A673 (cell line): ENCODE measurements around the gene C3AR1. TPM values are rescaled to one million over a fixed set of nuclear protein-coding genes. Genes with fewer than 3 reads are reported as not detected.

ENCODE experiments used
- BruUV-seq: library from RNA; stranded (reverse); fragments of 400-500 nt; replicated peaks from 2 replicates; lab custom pipeline; 2021; lab: Mats Ljungman, UMichigan
- CTCF ChIA-PET: fragments of 300-600 bp; sonication (Branson Sonifier 250); formaldehyde crosslinking; loops from one replicate; lab custom pipeline; 2022; ENCODE audit warnings: antibody characterized with exemption; lab: Charles Lee
- POLR2A ChIA-PET: fragments of 300-600 bp; sonication (Branson Sonifier 250); formaldehyde crosslinking; loops from one replicate; lab custom pipeline; 2022; ENCODE audit warnings: antibody characterized with exemption; ENCODE audit not compliant: low non-redundant PET; lab: Charles Lee
- DNase-seq: peaks from one replicate; pipeline ENCODE4 v3.0.0-alpha.2; 2015; ENCODE audit warnings: low spot score
- H3K27ac ChIP-seq: fragments of 200-600 bp; sonication (generic); 2 replicates; pipeline ENCODE4 v1.5.1; 2016; ENCODE audit warnings: mixed run types, low read depth, mild to moderate bottlenecking, mixed read lengths, antibody characterized with exemption, low read length; ENCODE audit not compliant: poor library complexity, severe bottlenecking
- H3K27me3 ChIP-seq: fragments of 200-600 bp; sonication (generic); replicated peaks from 2 replicates; pipeline ENCODE4 v1.6.1; 2017; ENCODE audit warnings: mixed run types, low read depth, mild to moderate bottlenecking, mixed read lengths, antibody characterized with exemption, low read length; ENCODE audit not compliant: insufficient read depth, poor library complexity
- H3K36me3 ChIP-seq: fragments of 200-600 bp; sonication (generic); 2 replicates; pipeline ENCODE4 v1.6.1; 2016; ENCODE audit warnings: mixed run types, mild to moderate bottlenecking, mixed read lengths, antibody characterized with exemption, low read length; ENCODE audit not compliant: insufficient read depth, poor library complexity, severe bottlenecking
- H3K4me1 ChIP-seq: fragments of 200-600 bp; sonication (generic); 2 replicates; pipeline ENCODE4 v1.6.1; 2017; ENCODE audit warnings: mixed run types, mild to moderate bottlenecking, mixed read lengths, antibody characterized with exemption, low read length; ENCODE audit not compliant: insufficient read depth, poor library complexity, severe bottlenecking
- H3K4me3 ChIP-seq: fragments of 200-600 bp; sonication (generic); 2 replicates; pipeline ENCODE4 v1.5.1; 2016; ENCODE audit warnings: low read depth, mixed run types, mild to moderate bottlenecking, mixed read lengths, low read length; ENCODE audit not compliant: poor library complexity, severe bottlenecking
- H3K9me3 ChIP-seq: fragments of 200-600 bp; sonication (generic); 2 replicates; pipeline ENCODE4 v1.6.1; 2016; ENCODE audit warnings: mixed run types, low read depth, mild to moderate bottlenecking, mixed read lengths, antibody characterized with exemption, low read length; ENCODE audit not compliant: poor library complexity, severe bottlenecking
- CTCF ChIP-seq: fragments of 300-800, 200-600 bp; sonication (generic); conservative IDR thresholded peaks from 2 replicates; pipeline ENCODE4 v1.5.1; 2017; ENCODE audit warnings: low read depth, mild to moderate bottlenecking, antibody characterized with exemption, low read length, moderate library complexity, mixed read lengths
- EZH2 ChIP-seq: fragments of 200-600 bp; sonication (generic); IDR thresholded peaks from 2 replicates; pipeline ENCODE4 v1.6.1; 2017; ENCODE audit warnings: borderline replicate concordance, low read depth, mild to moderate bottlenecking, mixed read lengths, antibody characterized with exemption, low read length; ENCODE audit not compliant: poor library complexity, severe bottlenecking
- intact Hi-C: fragments of 100-400 bp; cut with micrococcal nuclease; formaldehyde crosslinking; loops from one replicate; pipeline ENCODE4 v1.10.0; 2022; ENCODE audit not compliant: unreplicated experiment
- total RNA-seq: library from RNA; stranded (reverse); gene quantifications from 2 replicates; pipeline ENCODE4 v1.2.3, GENCODE V29; 2021

C3AR1 gene
- total RNA-seq, 1 experiment from 2014 or later = 3.5 TPM

- no peaks in the 10 kb centered on the region for H3K27me3 ChIP-seq
- H3K27ac ChIP-seq = no peak overlapping the region
- CTCF ChIA-PET = no interaction called here
- TF ChIP-seq EZH2 = no peak
- no peak for TF ChIP-seq CTCF
- POLR2A ChIA-PET = no interaction called here
- no peaks in the 10 kb centered on the region for H3K9me3 ChIP-seq
- no peak for DNase-seq
- no peaks in the 10 kb centered on the region for H3K4me1 ChIP-seq
- peaks cover 43% of the 10 kb centered on the region for H3K36me3 ChIP-seq
- no TSS peak for BruUV-seq
- intact Hi-C loops = no loop called here
- H3K4me3 ChIP-seq = no peak overlapping the region
Observed at GRCh38 chr12:8050600-8051250, 15.4 kb downstream of the C3AR1 start.

GRCh38 chr12:8048906-8049305 is 17.3 kb downstream of the C3AR1 start:
- ChIA-PET CTCF (no interaction called here), POLR2A (no interaction called here)
- no TSS peak for BruUV-seq
- Histone ChIP-seq H3K9me3 (no peaks in the 10 kb centered on the region), H3K27me3 (no peaks in the 10 kb centered on the region), H3K27ac (no peak overlapping the region), H3K4me3 (no peak overlapping the region), H3K4me1 (no peaks in the 10 kb centered on the region), H3K36me3 (peaks cover 54% of the 10 kb centered on the region)
- TF ChIP-seq EZH2 = no peak
- no peak for TF ChIP-seq CTCF
- intact Hi-C loops = loop anchor here (10.0 kb wide), 2 partner anchors 186 to 346 kb away; no protein-coding TSS in a partner anchor
- no peak for DNase-seq

- H3K36me3 ChIP-seq = peaks cover 56% of the 10 kb centered on the region
- ChIA-PET POLR2A (no interaction called here), CTCF (interaction anchor here (0.5 to 0.9 kb wide), 2 partner anchors 30 to 189 kb away, joined by 3 read pairs; no protein-coding TSS in a partner anchor)
- TF ChIP-seq EZH2 (no peak), CTCF (no peak)
- H3K4me1 ChIP-seq = no peaks in the 10 kb centered on the region
- no peak overlapping the region for H3K27ac ChIP-seq
- H3K4me3 ChIP-seq = no peak overlapping the region
- no TSS peak for BruUV-seq
- H3K27me3 ChIP-seq = no peaks in the 10 kb centered on the region
- DNase-seq = no peak
- no peaks in the 10 kb centered on the region for H3K9me3 ChIP-seq
- intact Hi-C loops = loop anchor here (10.0 kb wide), 2 partner anchors 187 to 347 kb away; no protein-coding TSS in a partner anchor
Observed at GRCh38 chr12:8047842-8048241, 18.3 kb downstream of the C3AR1 start.
